CD4-positive, alpha-beta T cell treated with Interleukin-4 for 1 hour (primary cell): ENCODE measurements around the gene PCDHB16.

Experiments
- DNase-seq, 2 donors: peaks; one replicate each; pipeline ENCODE4 v3.0.0-alpha.2; 2020 to 2022

The PCDHB16 gene

DNA sequence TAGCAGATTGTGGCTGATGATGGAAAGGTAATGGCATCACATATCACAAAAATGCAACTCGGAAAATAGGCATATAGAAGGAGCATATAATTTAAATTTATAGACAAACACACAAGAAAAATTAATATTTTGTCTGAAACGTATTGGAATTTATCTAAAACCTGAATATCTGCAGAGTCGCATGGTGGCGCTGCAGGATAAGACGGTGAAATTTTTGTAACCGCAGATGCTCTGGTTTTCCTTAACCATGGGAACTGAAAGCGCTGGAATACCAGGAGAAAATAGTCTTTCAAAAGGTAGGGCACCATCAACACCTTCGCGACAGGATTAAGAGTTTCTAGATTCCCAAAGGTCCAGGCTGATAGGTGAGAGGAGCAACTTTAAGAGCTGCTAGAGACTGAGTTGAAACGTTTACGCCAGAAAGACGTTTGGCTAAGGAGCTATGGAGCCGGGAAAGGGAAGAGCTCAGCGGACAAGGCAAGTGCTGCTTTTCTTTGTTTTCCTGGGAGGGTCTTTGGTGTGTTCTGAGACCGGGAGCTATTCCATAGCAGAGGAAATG lies 52.0 kb downstream of the PCDHB16 start:
- DNase-seq, result no peak
